H1 (cell line): ENCODE results near the gene TEKT5. TPM values are rescaled to one million over a fixed set of nuclear protein-coding genes. Genes with fewer than 3 reads are reported as not detected.

Experiments used
- CTCF ChIA-PET: fragments of 300-600 bp; sonication (Branson Sonifier 250); formaldehyde crosslinking; loops from one replicate; lab custom pipeline; 2021; ENCODE audit not compliant: partially characterized antibody; lab: Charles Lee
- POLR2A ChIA-PET: fragments of 300-600 bp; sonication (Branson Sonifier 250); formaldehyde crosslinking; loops from one replicate; lab custom pipeline; 2021; ENCODE audit warnings: inconsistent platforms; ENCODE audit not compliant: partially characterized antibody; lab: Charles Lee
- DNase-seq, 2 experiments: peaks; one replicate each; pipeline versions ENCODE4 v3.0.0 to v3.0.0-alpha.2; 2010 to 2022; ENCODE audit warnings: low spot score in 2 of 2, low read depth in 1 of 2, mixed read lengths in 1 of 2
- FAIRE-seq: peaks from 2 replicates; lab custom pipeline; 2011; peaks lifted over from hg19 to GRCh38; lab: Jason Lieb, UNC
- H2AFZ ChIP-seq: 2 replicates; pipeline ENCODE4 v1.8.1; 2012; ENCODE audit warnings: low read length, inconsistent platforms
- H2AK5ac ChIP-seq: 2 replicates; pipeline ENCODE4 v1.6.1; 2013; ENCODE audit warnings: low read depth, low read length
- H2BK120ac ChIP-seq: replicated peaks from 2 replicates; pipeline ENCODE3; 2013; ENCODE audit warnings: low read depth, low read length, inconsistent platforms
- H2BK12ac ChIP-seq: 2 replicates; pipeline ENCODE4 v1.6.1; 2013; ENCODE audit warnings: low read depth, low read length
- H2BK15ac ChIP-seq: 2 replicates; pipeline ENCODE4 v1.6.1; 2013; ENCODE audit warnings: low read length
- H2BK20ac ChIP-seq: 2 replicates; pipeline ENCODE4 v1.6.1; 2013; ENCODE audit warnings: low read length
- H2BK5ac ChIP-seq: 2 replicates; pipeline ENCODE4 v1.6.1; 2013; ENCODE audit warnings: low read depth, low read length
- H3K14ac ChIP-seq: 2 replicates; pipeline ENCODE4 v1.6.1; 2013; ENCODE audit warnings: inconsistent platforms; ENCODE audit not compliant: insufficient read length
- H3K18ac ChIP-seq: 2 replicates; pipeline ENCODE4 v1.6.1; 2013; ENCODE audit warnings: low read length; ENCODE audit errors: extremely low read depth
- H3K23ac ChIP-seq: 2 replicates; pipeline ENCODE4 v1.6.1; 2013; ENCODE audit warnings: inconsistent platforms; ENCODE audit not compliant: insufficient read length
- H3K23me2 ChIP-seq: 2 replicates; pipeline ENCODE4 v1.6.1; 2013; ENCODE audit warnings: low read depth, low read length
- H3K27ac ChIP-seq: 2 replicates; pipeline ENCODE4 v1.6.1; 2011; ENCODE audit warnings: low read depth, low read length, inconsistent platforms
- H3K27me3 ChIP-seq, 4 experiments: replicated peaks in 1 of 4; 1 replicate in 1 of 4; 2 replicates in 3 of 4; pipeline versions ENCODE4 v1.6.1 to v1.8.1; 2011 to 2013; ENCODE audit warnings: low read length in 3 of 4, mild to moderate bottlenecking in 3 of 4, inconsistent platforms in 2 of 4, mixed read lengths in 2 of 4, moderate library complexity in 1 of 4; ENCODE audit not compliant: control insufficient read depth in 3 of 4, insufficient read depth in 3 of 4; ENCODE audit errors: extremely low read depth in 1 of 4
- H3K36me3 ChIP-seq, 4 experiments: 2 replicates each; pipeline versions ENCODE4 v1.6.1 to v1.8.1; 2011 to 2013; ENCODE audit warnings: mild to moderate bottlenecking in 4 of 4, low read length in 3 of 4, moderate library complexity in 2 of 4, control low read depth in 1 of 4, inconsistent platforms in 1 of 4; ENCODE audit not compliant: insufficient read depth in 4 of 4, control insufficient read depth in 2 of 4
- H3K4ac ChIP-seq: replicated peaks from 2 replicates; pipeline ENCODE3; 2013; ENCODE audit warnings: low read length, low read depth, mixed read lengths, inconsistent platforms; ENCODE audit not compliant: insufficient read length
- H3K4me1 ChIP-seq, 4 experiments: replicated peaks in 1 of 4; 1 replicate in 1 of 4; 2 replicates in 3 of 4; pipeline versions ENCODE4 v1.6.1 to v1.8.1; 2011 to 2013; ENCODE audit warnings: low read length in 3 of 4, inconsistent platforms in 2 of 4, mixed read lengths in 1 of 4; ENCODE audit not compliant: insufficient read depth in 4 of 4, control insufficient read depth in 3 of 4
- H3K4me2 ChIP-seq, 2 experiments: 2 replicates each; pipeline versions ENCODE4 v1.6.1 to v1.8.1; 2011 to 2013; ENCODE audit warnings: low read depth in 2 of 2, low read length in 2 of 2, control low read depth in 1 of 2, inconsistent platforms in 1 of 2, mild to moderate bottlenecking in 1 of 2; ENCODE audit not compliant: insufficient read depth in 1 of 2
- H3K4me3 ChIP-seq, 4 experiments: fragments of 200-600, 300-600 bp in 1 of 4; sonication (generic), shearing (Covaris generic), sonication (Bioruptor Twin) in 1 of 4; 2 replicates each; pipeline versions ENCODE4 v1.5.1 to v1.8.1; 2011 to 2016; ENCODE audit warnings: low read length in 4 of 4, low read depth in 3 of 4, control low read depth in 2 of 4, inconsistent platforms in 2 of 4, mild to moderate bottlenecking in 2 of 4, mixed read lengths in 1 of 4, moderate library complexity in 1 of 4; ENCODE audit not compliant: insufficient read depth in 2 of 4; ENCODE audit errors: extremely low read depth in 1 of 4
- H3K56ac ChIP-seq: replicated peaks from 2 replicates; pipeline ENCODE3; 2013; ENCODE audit warnings: low read depth, mild to moderate bottlenecking, mixed read lengths, low read length, inconsistent platforms; ENCODE audit not compliant: insufficient read length
- H3K79me1 ChIP-seq: 2 replicates; pipeline ENCODE4 v1.6.1; 2013; ENCODE audit warnings: low read depth, low read length, control low read depth
- H3K79me2 ChIP-seq, 2 experiments: 2 replicates each; pipeline versions ENCODE4 v1.6.1 to v1.8.1; 2012 to 2013; ENCODE audit warnings: low read length in 2 of 2, mild to moderate bottlenecking in 2 of 2, inconsistent platforms in 1 of 2; ENCODE audit not compliant: insufficient read depth in 2 of 2, control insufficient read depth in 1 of 2
- H3K9ac ChIP-seq, 4 experiments: replicated peaks in 1 of 4; 1 replicate in 1 of 4; 2 replicates in 3 of 4; pipeline versions ENCODE4 v1.6.1 to v1.8.1; 2011 to 2013; ENCODE audit warnings: low read depth in 3 of 4, low read length in 3 of 4, control low read depth in 2 of 4, mild to moderate bottlenecking in 2 of 4, moderate library complexity in 2 of 4, inconsistent platforms in 1 of 4; ENCODE audit errors: extremely low read depth in 1 of 4
- H3K9me3 ChIP-seq, 2 experiments: 2 replicates each; pipeline versions ENCODE4 v1.6.1 to v1.8.1; 2012 to 2013; ENCODE audit warnings: mild to moderate bottlenecking in 2 of 2, moderate library complexity in 2 of 2, control low read depth in 1 of 2, inconsistent platforms in 1 of 2, low read depth in 1 of 2, low read length in 1 of 2, mixed read lengths in 1 of 2; ENCODE audit not compliant: insufficient read depth in 2 of 2
- H4K20me1 ChIP-seq, 2 experiments: replicated peaks in 1 of 2; 2 replicates each; pipeline versions ENCODE3 to v1.8.1; 2011 to 2013; ENCODE audit warnings: inconsistent platforms in 2 of 2, low read length in 2 of 2, mild to moderate bottlenecking in 1 of 2; ENCODE audit not compliant: insufficient read depth in 2 of 2, control insufficient read depth in 1 of 2
- H4K5ac ChIP-seq: 2 replicates; pipeline ENCODE4 v1.6.1; 2013; ENCODE audit warnings: low read length, low read depth, mixed read lengths, inconsistent platforms; ENCODE audit not compliant: insufficient read length
- H4K8ac ChIP-seq: 2 replicates; pipeline ENCODE4 v1.8.0; 2013; ENCODE audit warnings: mild to moderate bottlenecking, moderate library complexity, low read length, inconsistent platforms; ENCODE audit not compliant: insufficient read depth; ENCODE audit errors: extremely low read depth
- H4K91ac ChIP-seq: replicated peaks from 2 replicates; pipeline ENCODE3; 2013; ENCODE audit warnings: low read length, mixed read lengths, inconsistent platforms; ENCODE audit not compliant: insufficient read length
- RAD21 ChIP-seq, 2 experiments: IDR thresholded peaks in 1 of 2; conservative IDR thresholded peaks in 1 of 2; 2 replicates each; pipeline ENCODE4 v1.6.1; 2011; ENCODE audit warnings: low read depth in 2 of 2, low read length in 2 of 2, improper control_type of control experiment in 1 of 2, inconsistent platforms in 1 of 2, mild to moderate bottlenecking in 1 of 2, moderate library complexity in 1 of 2
- RFX5 ChIP-seq: IDR thresholded peaks from 2 replicates; pipeline ENCODE4 v1.6.1; 2011; ENCODE audit warnings: low read depth, low read length, improper control_type of control experiment, borderline replicate concordance
- TAF1 ChIP-seq: IDR thresholded peaks from 2 replicates; pipeline ENCODE4 v1.6.1; 2011; ENCODE audit warnings: mild to moderate bottlenecking, low read depth, low read length
- WGBS, 2 experiments: shearing (Covaris generic) in 1 of 2; methylation state at CpG; one replicate each; pipeline versions ENCODE4 v1.1.6 to v1.1.7; 2013 to 2015; ENCODE audit warnings: low lambda C conversion rate in 2 of 2, mixed read lengths in 2 of 2, inconsistent platforms in 1 of 2, low coverage in 1 of 2, missing lambda C conversion rate in 1 of 2; ENCODE audit not compliant: insufficient replicate concordance in 2 of 2, insufficient coverage in 1 of 2, insufficient read length in 1 of 2; ENCODE audit errors: extremely low coverage in 1 of 2, missing lambda C conversion rate in 1 of 2; 5-methylcytosine and 5-hydroxymethylcytosine counted together
- polyA plus RNA-seq, 7 experiments: library from polyadenylated mRNA; depleted of rRNA in 3 of 7; stranded (reverse) in 5 of 7; unstranded in 2 of 7; fragments of >200 nt in 5 of 7; fragments of 200-250 nt in 2 of 7; gene quantifications; 1 replicate in 5 of 7; 2 replicates in 1 of 7; 4 replicates in 1 of 7; pipeline versions ENCODE4 v1.2.1 to v1.2.3, GENCODE V29; 2011 to 2013; ENCODE audit warnings: missing spikeins in 2 of 7, mixed read lengths in 2 of 7
- total RNA-seq: library from RNA; stranded (reverse); fragmentation: NEBNext Ultra II Directional; extraction: Animal tissue kit (Norgen Biotek cat#: 25700); gene quantifications from 2 replicates; pipeline ENCODE4 v1.2.1, GENCODE V29; 2021

TEKT5 gene
- total and polyA plus RNA-seq, 2 of the 8 experiments (the other 6 are each of a cell fraction or from before 2014, with no cell fraction given) = 0.95 TPM; not detected in 1

- DNase-seq = no peak
- Histone ChIP-seq H2BK12ac (no peak overlapping the region), H3K79me1 (no peaks in the 10 kb centered on the region), H3K23me2 (no peaks in the 10 kb centered on the region), H2BK120ac (no peak overlapping the region), H3K79me2 (no peaks in the 10 kb centered on the region), H3K27me3 (no peaks in the 10 kb centered on the region), H4K91ac (no peak overlapping the region), H3K23ac (no peak overlapping the region), H3K4me2 (no peak overlapping the region), H3K14ac (no peak overlapping the region), H2AFZ (no peak overlapping the region), H3K36me3 (no peaks in the 10 kb centered on the region; a peak in 1 of 8 replicates), H3K4ac (no peak overlapping the region), H4K5ac (no peak overlapping the region), H4K8ac (no peak overlapping the region), H4K20me1 (no peaks in the 10 kb centered on the region), H3K9me3 (no peaks in the 10 kb centered on the region), H3K4me3 (no peak overlapping the region), H3K18ac (no peak overlapping the region), H2BK20ac (no peak overlapping the region), H3K4me1 (peaks cover 0 to 8% (median 5%) of the 10 kb centered on the region in 4 experiments; a peak in 4 of 7 replicates), H3K56ac (no peak overlapping the region), H2BK5ac (no peak overlapping the region), H2BK15ac (no peak overlapping the region), H3K9ac (no peak overlapping the region), H3K27ac (no peak overlapping the region), H2AK5ac (no peak overlapping the region)
- WGBS, 2 experiments = 93% methylated on average over 2 of the region's 2 CpGs; no CpG with 5 or more reads in 1 of the 2 experiments
- no peak for TF ChIP-seq RAD21 (IDR thresholded peaks at IDR 0.05 in 1 of 2, conservative IDR thresholded peaks at IDR 0.05 in 1 of 2; ENCODE audit: low read depth in 2 of 2, low read length in 2 of 2)
- TF ChIP-seq RFX5 = no peak
- no peak for TF ChIP-seq TAF1
- CTCF ChIA-PET = interaction anchor here (0.7 to 1.7 kb wide), 4 partner anchors 20 to 149 kb away, joined by 3 to 5 read pairs (median 4); no protein-coding TSS in a partner anchor
- no peak for FAIRE-seq
- POLR2A ChIA-PET = interaction anchor here (0.6 kb wide), 1 partner anchor 19 kb away, joined by 3 read pairs; no protein-coding TSS in a partner anchor
These were observed 107.1 kb downstream of the TEKT5 start for GRCh38 chr16:10587622-10588021.
